BJ (cell line): Measurements from ENCODE around the gene IMP4. TPM values are rescaled to one million over a fixed set of nuclear protein-coding genes. Genes with fewer than 3 reads are reported as not detected.

Experiments used
- CTCF ChIA-PET: fragments of 350-600 bp; formaldehyde crosslinking; extraction: SDS; loops from one replicate; lab custom pipeline; 2021; ENCODE audit warnings: antibody characterized with exemption, inconsistent platforms; lab: Yijun Ruan, JAX
- POLR2A ChIA-PET: fragments of 300-600 bp; sonication (Branson Sonifier 250); formaldehyde crosslinking; extraction: SDS; loops from one replicate; lab custom pipeline; 2021; ENCODE audit warnings: antibody characterized with exemption; lab: Charles Lee
- DNase-seq: peaks from one replicate; pipeline ENCODE4 v3.0.0-alpha.2; 2011; ENCODE audit warnings: low read depth
- H3K27me3 ChIP-seq: 2 replicates; pipeline ENCODE4 v1.6.0; 2011; ENCODE audit warnings: low read length; ENCODE audit not compliant: control insufficient read depth, insufficient read depth
- H3K36me3 ChIP-seq: 2 replicates; pipeline ENCODE4 v1.5.1; 2011; ENCODE audit warnings: low read length; ENCODE audit not compliant: control insufficient read depth, insufficient read depth
- H3K4me3 ChIP-seq: 2 replicates; pipeline ENCODE4 v1.5.1; 2011; ENCODE audit warnings: low read depth, mild to moderate bottlenecking, control low read depth, low read length
- CTCF ChIP-seq: IDR thresholded peaks from 2 replicates; pipeline ENCODE4 v1.5.1; 2011; ENCODE audit warnings: low read depth, mild to moderate bottlenecking, control low read depth, inconsistent platforms, low read length, moderate library complexity; ENCODE audit not compliant: insufficient read depth
- polyA plus RNA-seq: library from polyadenylated mRNA; depleted of rRNA; stranded (reverse); fragments of >200 nt; gene quantifications from 2 replicates; pipeline ENCODE4 v1.2.3, GENCODE V29; 2011

Gene IMP4
- polyA plus RNA-seq, 1 experiment, result 144 TPM

GRCh38 chr2:130351711-130352110 lies 9.0 kb downstream of the IMP4 start:
- CTCF ChIA-PET, result no interaction called here
- H3K27me3 ChIP-seq, result no peaks in the 10 kb centered on the region
- H3K36me3 ChIP-seq, result peaks cover 9% of the 10 kb centered on the region
- DNase-seq, result no peak
- TF ChIP-seq CTCF, result no peak
- H3K4me3 ChIP-seq, result no peak overlapping the region
- POLR2A ChIA-PET, result no interaction called here

GRCh38 chr2:130352237-130352636 lies 9.5 kb downstream of the IMP4 start:
- Histone ChIP-seq H3K4me3 (no peak overlapping the region), H3K27me3 (no peaks in the 10 kb centered on the region), H3K36me3 (peaks cover 7% of the 10 kb centered on the region)
- TF ChIP-seq CTCF, result no peak
- ChIA-PET CTCF (interaction anchor here (1.9 kb wide), 1 partner anchor 10 kb away, joined by 4 read pairs; no protein-coding TSS in a partner anchor), POLR2A (no interaction called here)
- DNase-seq, result no peak

DNA sequence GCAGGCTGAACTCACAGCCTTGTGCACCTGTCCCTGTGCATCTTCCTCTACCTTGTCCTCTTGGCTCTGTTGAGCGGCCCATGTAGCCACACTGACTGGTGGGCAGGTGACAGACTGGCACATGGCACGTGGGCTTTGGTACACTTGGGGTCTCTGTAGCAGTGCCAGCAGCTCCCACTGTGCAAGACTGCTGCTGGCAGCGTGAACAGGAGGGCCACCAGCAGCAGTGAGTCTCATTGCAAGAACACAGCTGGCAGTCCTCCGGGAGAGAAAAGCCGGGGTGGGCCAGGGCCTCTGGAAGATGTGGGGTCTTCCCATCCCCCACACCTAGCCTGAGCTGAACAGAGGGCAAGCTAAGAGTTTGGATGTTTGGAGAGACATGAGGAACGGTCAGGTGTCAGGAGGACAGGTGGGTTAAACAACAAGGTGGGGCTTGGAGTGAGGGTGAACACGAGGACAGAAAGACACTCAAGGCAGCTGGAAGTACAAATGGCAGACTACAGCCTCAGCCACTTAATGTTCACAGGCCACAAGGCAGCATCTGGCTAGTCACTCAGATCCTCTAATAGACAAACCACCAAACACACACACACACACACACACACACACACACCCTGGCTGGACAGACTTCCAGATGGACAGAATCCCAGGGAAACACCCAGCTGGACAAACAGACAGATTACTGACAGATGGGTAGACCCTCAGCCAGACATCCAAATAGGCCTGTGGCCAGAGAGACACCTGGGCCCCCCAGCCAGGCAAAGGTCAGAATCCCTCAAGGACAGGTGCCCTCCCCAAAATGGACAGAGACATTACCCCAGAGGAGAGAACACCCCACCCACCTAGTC lies 10.8 kb downstream of the IMP4 start:
- Histone ChIP-seq H3K36me3 (no peaks in the 10 kb centered on the region), H3K27me3 (no peaks in the 10 kb centered on the region), H3K4me3 (no peak overlapping the region)
- ChIA-PET CTCF (interaction anchor here (0.7 to 3.0 kb wide), 4 partner anchors 9 to 616 kb away, joined by 3 to 16 read pairs (median 4); no protein-coding TSS in a partner anchor), POLR2A (no interaction called here)
- no peak for DNase-seq
- no peak for TF ChIP-seq CTCF

GRCh38 chr2:130354139-130354428 lies 11.4 kb downstream of the IMP4 start:
- Histone ChIP-seq H3K36me3 (no peaks in the 10 kb centered on the region), H3K27me3 (no peaks in the 10 kb centered on the region), H3K4me3 (no peak overlapping the region)
- TF ChIP-seq CTCF, result no peak
- ChIA-PET POLR2A (no interaction called here), CTCF (interaction anchor here (1.2 to 3.0 kb wide), 3 partner anchors 8 to 20 kb away, joined by 3 to 16 read pairs (median 4); no protein-coding TSS in a partner anchor)
- DNase-seq, result no peak

DNA sequence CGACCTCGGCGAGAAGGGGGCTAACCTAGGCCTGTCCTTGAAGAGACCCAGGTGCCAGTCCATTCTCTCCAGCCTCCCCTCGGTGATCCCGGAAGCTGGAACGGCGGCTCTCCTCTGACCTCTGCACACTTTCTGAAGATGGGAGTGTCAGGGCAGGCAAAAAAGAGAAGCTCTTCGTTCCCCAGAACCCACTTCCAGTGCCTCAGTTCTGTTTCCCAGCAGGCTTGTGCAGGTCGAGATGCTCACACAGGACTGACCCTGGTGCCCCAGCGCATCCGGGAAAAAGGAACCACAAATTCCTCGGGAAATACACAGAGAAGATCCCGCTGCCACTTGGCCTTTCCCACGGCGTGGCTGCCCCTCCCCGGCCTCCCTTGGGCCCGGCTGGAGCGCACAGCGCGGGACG lies 12.5 kb downstream of the IMP4 start:
- Histone ChIP-seq H3K4me3 (peak overlapping the region; percentile 83), H3K36me3 (no peaks in the 10 kb centered on the region), H3K27me3 (no peaks in the 10 kb centered on the region)
- ChIA-PET POLR2A (interaction anchor here (1.5 kb wide), 1 partner anchor 13 kb away, joined by 13 read pairs; the partner anchor contains the start of gene IMP4), CTCF (interaction anchor here (0.6 to 3.1 kb wide), 3 partner anchors 11 to 26 kb away, joined by 4 to 16 read pairs (median 11); no protein-coding TSS in a partner anchor)
- DNase-seq, result no peak
- no peak for TF ChIP-seq CTCF
